ENCODE data around the gene FOCAD. TPM values are rescaled to one million over a fixed set of nuclear protein-coding genes. Genes with fewer than 3 reads are reported as not detected.

The FOCAD gene
- total RNA-seq, 1 experiment from 2014 or later: 35.1 TPM

- Histone ChIP-seq H2AFZ (ENCODE audit: low read length) (no peak overlapping the region), H3K9ac (ENCODE audit: low read length) (no peak overlapping the region), H3K4me2 (ENCODE audit: low read length) (no peak overlapping the region), H3K27me3 (ENCODE audit: low read length) (no peaks in the 10 kb centered on the region), H3K27ac (ENCODE audit: low read length) (no peak overlapping the region), H3K79me2 (ENCODE audit: low read length) (no peaks in the 10 kb centered on the region), H3F3A (ENCODE audit: low read length, unreplicated experiment) (no peaks in the 10 kb centered on the region), H3K36me3 (ENCODE audit: low read depth, low read length) (peaks cover 3% of the 10 kb centered on the region; the same call in 1 of the 2 replicates), H3K9me3 (ENCODE audit: low read length) (no peaks in the 10 kb centered on the region), H4K20me1 (ENCODE audit: low read length) (no peaks in the 10 kb centered on the region), H3K4me3 (ENCODE audit: low read length) (no peak overlapping the region), H3K4me1 (ENCODE audit: insufficient read depth, low read length) (no peaks in the 10 kb centered on the region), H3K9me2 (replicated peaks; ENCODE audit: low read length) (no peaks in the 10 kb centered on the region)
- DNase-seq (no peak), ATAC-seq (no peak)
- POLR2A ChIA-PET (ENCODE audit: unreplicated experiment): no interaction called here
- no TSS peak for BruUV-seq (replicated peaks)
- intact Hi-C loops (cut with micrococcal nuclease): no loop called here
- CTCF ChIA-PET: no interaction called here
- TF ChIP-seq EZH2phosphoT487 (IDR thresholded peaks at IDR 0.05; ENCODE audit: borderline replicate concordance, low read length): no peak
- no peak for TF ChIP-seq EZH2 (IDR thresholded peaks at IDR 0.05; ENCODE audit: low read length, unreplicated experiment)
- TF ChIP-seq, protein P1, sequence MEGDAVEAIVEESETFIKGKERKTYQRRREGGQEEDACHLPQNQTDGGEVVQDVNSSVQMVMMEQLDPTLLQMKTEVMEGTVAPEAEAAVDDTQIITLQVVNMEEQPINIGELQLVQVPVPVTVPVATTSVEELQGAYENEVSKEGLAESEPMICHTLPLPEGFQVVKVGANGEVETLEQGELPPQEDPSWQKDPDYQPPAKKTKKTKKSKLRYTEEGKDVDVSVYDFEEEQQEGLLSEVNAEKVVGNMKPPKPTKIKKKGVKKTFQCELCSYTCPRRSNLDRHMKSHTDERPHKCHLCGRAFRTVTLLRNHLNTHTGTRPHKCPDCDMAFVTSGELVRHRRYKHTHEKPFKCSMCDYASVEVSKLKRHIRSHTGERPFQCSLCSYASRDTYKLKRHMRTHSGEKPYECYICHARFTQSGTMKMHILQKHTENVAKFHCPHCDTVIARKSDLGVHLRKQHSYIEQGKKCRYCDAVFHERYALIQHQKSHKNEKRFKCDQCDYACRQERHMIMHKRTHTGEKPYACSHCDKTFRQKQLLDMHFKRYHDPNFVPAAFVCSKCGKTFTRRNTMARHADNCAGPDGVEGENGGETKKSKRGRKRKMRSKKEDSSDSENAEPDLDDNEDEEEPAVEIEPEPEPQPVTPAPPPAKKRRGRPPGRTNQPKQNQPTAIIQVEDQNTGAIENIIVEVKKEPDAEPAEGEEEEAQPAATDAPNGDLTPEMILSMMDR (conservative IDR thresholded peaks at IDR 0.05; ENCODE audit: low read depth, low read length): no peak
Observed at GRCh38 chr9:20786807-20787206, 102.7 kb downstream of the FOCAD start.

GRCh38 chr9:20788526-20789451 is 104.7 kb downstream of the FOCAD start:
- Histone ChIP-seq H3K36me3 (ENCODE audit: low read depth, low read length) (0 out of 2 replicates have a peak, but pooled peaks cover 3% of the 10 kb centered on the region), H4K20me1 (ENCODE audit: low read length) (no peaks in the 10 kb centered on the region), H3F3A (ENCODE audit: low read length, unreplicated experiment) (no peaks in the 10 kb centered on the region), H3K79me2 (ENCODE audit: low read length) (no peaks in the 10 kb centered on the region), H3K4me3 (ENCODE audit: low read length) (no peak overlapping the region), H3K27me3 (ENCODE audit: low read length) (no peaks in the 10 kb centered on the region), H3K4me1 (ENCODE audit: insufficient read depth, low read length) (no peaks in the 10 kb centered on the region), H3K9ac (ENCODE audit: low read length) (no peak overlapping the region), H3K9me3 (ENCODE audit: low read length) (no peaks in the 10 kb centered on the region), H2AFZ (ENCODE audit: low read length) (no peak overlapping the region), H3K9me2 (replicated peaks; ENCODE audit: low read length) (no peaks in the 10 kb centered on the region), H3K27ac (ENCODE audit: low read length) (no peak overlapping the region), H3K4me2 (ENCODE audit: low read length) (no peak overlapping the region)
- no TSS peak for BruUV-seq (replicated peaks)
- intact Hi-C loops (cut with micrococcal nuclease): no loop called here
- ATAC-seq: no peak
- no peak for DNase-seq
- ChIA-PET CTCF (no interaction called here), POLR2A (ENCODE audit: unreplicated experiment) (no interaction called here)
- TF ChIP-seq, protein P1 (conservative IDR thresholded peaks at IDR 0.05; ENCODE audit: low read depth, low read length): no peak
- no peak for TF ChIP-seq EZH2phosphoT487 (IDR thresholded peaks at IDR 0.05; ENCODE audit: borderline replicate concordance, low read length)
- no peak for TF ChIP-seq EZH2 (IDR thresholded peaks at IDR 0.05; ENCODE audit: low read length, unreplicated experiment)

- H3K27me3 ChIP-seq (ENCODE audit: low read length): no peaks in the 10 kb centered on the region
- no peak overlapping the region for H2AFZ ChIP-seq (ENCODE audit: low read length)
- TF ChIP-seq, protein P1 (conservative IDR thresholded peaks at IDR 0.05; ENCODE audit: low read depth, low read length): no peak
- TF ChIP-seq EZH2 (IDR thresholded peaks at IDR 0.05; ENCODE audit: low read length, unreplicated experiment) (no peak), EZH2phosphoT487 (IDR thresholded peaks at IDR 0.05; ENCODE audit: borderline replicate concordance, low read length) (no peak)
- 0 out of 2 replicates have a peak, but pooled peaks cover 3% of the 10 kb centered on the region for H3K36me3 ChIP-seq (ENCODE audit: low read depth, low read length)
- H3F3A ChIP-seq (ENCODE audit: low read length, unreplicated experiment): no peaks in the 10 kb centered on the region
- no peak overlapping the region for H3K4me2 ChIP-seq (ENCODE audit: low read length)
- no peaks in the 10 kb centered on the region for H3K4me1 ChIP-seq (ENCODE audit: insufficient read depth, low read length)
- no peaks in the 10 kb centered on the region for H3K9me2 ChIP-seq (replicated peaks; ENCODE audit: low read length)
- no peaks in the 10 kb centered on the region for H4K20me1 ChIP-seq (ENCODE audit: low read length)
- BruUV-seq (replicated peaks): no TSS peak
- no peak overlapping the region for H3K4me3 ChIP-seq (ENCODE audit: low read length)
- intact Hi-C loops (cut with micrococcal nuclease): no loop called here
- H3K79me2 ChIP-seq (ENCODE audit: low read length): no peaks in the 10 kb centered on the region
- ATAC-seq (no peak), DNase-seq (no peak)
- H3K27ac ChIP-seq (ENCODE audit: low read length): no peak overlapping the region
- H3K9me3 ChIP-seq (ENCODE audit: low read length): no peaks in the 10 kb centered on the region
- CTCF ChIA-PET: no interaction called here
- POLR2A ChIA-PET (ENCODE audit: unreplicated experiment): no interaction called here
- H3K9ac ChIP-seq (ENCODE audit: low read length): no peak overlapping the region
Observed at GRCh38 chr9:20790721-20791120, 106.7 kb downstream of the FOCAD start.

Data from PC-3 (cell line).